ENCODE data around the gene IL36B. TPM values are rescaled to one million over a fixed set of nuclear protein-coding genes. Genes with fewer than 3 reads are reported as not detected.

IL36B gene
- total RNA-seq, 1 donor, result not detected

GRCh38 chr2:113015042-113015441, 37.6 kb downstream of the IL36B start:
- no peak overlapping the region for H3K4me3 ChIP-seq (ENCODE audit: low read depth, low read length)
- TF ChIP-seq CTCF (IDR thresholded peaks at IDR 0.05; ENCODE audit: insufficient read depth, low read length), result no peak
- no peak for DNase-seq (ENCODE audit: low read depth)

DNA sequence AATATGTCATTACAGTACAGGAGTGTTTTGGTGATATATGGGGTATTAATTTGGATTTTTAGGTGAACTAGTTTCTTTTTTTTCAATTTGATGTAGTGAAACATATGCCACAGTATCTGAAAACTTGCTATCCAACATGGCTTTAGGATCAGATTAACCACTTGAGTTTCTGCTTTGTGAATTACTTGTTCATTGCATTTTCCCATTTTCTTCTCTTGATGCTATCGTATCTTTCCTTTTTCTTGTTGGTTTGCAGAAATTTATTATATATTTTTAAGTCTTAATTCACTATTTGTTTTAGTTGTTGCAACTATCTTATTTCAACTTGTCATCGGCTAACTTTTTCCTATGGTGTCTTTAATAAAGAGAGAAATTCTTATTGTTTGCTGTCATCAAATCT, 38.6 kb downstream of the IL36B start:
- no peak overlapping the region for H3K4me3 ChIP-seq (ENCODE audit: low read depth, low read length)
- TF ChIP-seq CTCF (IDR thresholded peaks at IDR 0.05; ENCODE audit: insufficient read depth, low read length), result no peak
- no peak for DNase-seq (ENCODE audit: low read depth)

DNA sequence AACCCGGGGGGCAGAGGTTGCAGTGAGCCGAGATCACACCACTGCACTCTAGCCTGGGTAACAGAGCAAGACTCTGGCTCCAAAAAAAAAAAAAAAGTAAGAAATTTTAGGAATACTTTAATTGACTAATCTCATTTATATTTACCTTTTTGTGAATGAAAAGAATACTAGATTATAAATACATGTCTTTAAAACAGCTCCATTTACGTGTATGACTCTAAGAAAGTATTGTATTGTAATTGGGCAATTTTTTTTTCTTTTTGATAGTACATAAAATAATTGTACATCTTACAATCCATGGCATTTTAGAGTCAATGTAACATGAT, 39.4 kb downstream of the IL36B start:
- DNase-seq (ENCODE audit: low read depth), result no peak
- TF ChIP-seq CTCF (IDR thresholded peaks at IDR 0.05; ENCODE audit: insufficient read depth, low read length), result no peak

GRCh38 chr2:113012436-113013335, 40.0 kb downstream of the IL36B start:
- H3K4me3 ChIP-seq (ENCODE audit: low read depth, low read length), result no peak overlapping the region
- no peak for TF ChIP-seq CTCF (IDR thresholded peaks at IDR 0.05; ENCODE audit: insufficient read depth, low read length)
- DNase-seq (ENCODE audit: low read depth), result peak; percentile 82

More for the DNA sequence above, 39.4 kb downstream of the IL36B start:
- H3K4me3 ChIP-seq (ENCODE audit: low read depth, low read length), result no peak overlapping the region

- no peak overlapping the region for H3K4me3 ChIP-seq (ENCODE audit: low read depth, low read length)
- TF ChIP-seq CTCF (IDR thresholded peaks at IDR 0.05; ENCODE audit: insufficient read depth, low read length), result no peak
- DNase-seq (ENCODE audit: low read depth), result peak; percentile 7
Observed at GRCh38 chr2:113011108-113011507, 41.6 kb downstream of the IL36B start.

- no peak for TF ChIP-seq CTCF (IDR thresholded peaks at IDR 0.05; ENCODE audit: insufficient read depth, low read length)
- DNase-seq (ENCODE audit: low read depth), result peak; percentile 58
- no peak overlapping the region for H3K4me3 ChIP-seq (ENCODE audit: low read depth, low read length)
Observed at GRCh38 chr2:113010088-113010487, 42.6 kb downstream of the IL36B start.
